Measurements from ENCODE around the gene SYNPO. TPM values are rescaled to one million over a fixed set of nuclear protein-coding genes. Genes with fewer than 3 reads are reported as not detected.

Gene SYNPO
- total and polyA plus RNA-seq, 5 donors from 2014 or later: 0.07 TPM; not detected in 4

DNA sequence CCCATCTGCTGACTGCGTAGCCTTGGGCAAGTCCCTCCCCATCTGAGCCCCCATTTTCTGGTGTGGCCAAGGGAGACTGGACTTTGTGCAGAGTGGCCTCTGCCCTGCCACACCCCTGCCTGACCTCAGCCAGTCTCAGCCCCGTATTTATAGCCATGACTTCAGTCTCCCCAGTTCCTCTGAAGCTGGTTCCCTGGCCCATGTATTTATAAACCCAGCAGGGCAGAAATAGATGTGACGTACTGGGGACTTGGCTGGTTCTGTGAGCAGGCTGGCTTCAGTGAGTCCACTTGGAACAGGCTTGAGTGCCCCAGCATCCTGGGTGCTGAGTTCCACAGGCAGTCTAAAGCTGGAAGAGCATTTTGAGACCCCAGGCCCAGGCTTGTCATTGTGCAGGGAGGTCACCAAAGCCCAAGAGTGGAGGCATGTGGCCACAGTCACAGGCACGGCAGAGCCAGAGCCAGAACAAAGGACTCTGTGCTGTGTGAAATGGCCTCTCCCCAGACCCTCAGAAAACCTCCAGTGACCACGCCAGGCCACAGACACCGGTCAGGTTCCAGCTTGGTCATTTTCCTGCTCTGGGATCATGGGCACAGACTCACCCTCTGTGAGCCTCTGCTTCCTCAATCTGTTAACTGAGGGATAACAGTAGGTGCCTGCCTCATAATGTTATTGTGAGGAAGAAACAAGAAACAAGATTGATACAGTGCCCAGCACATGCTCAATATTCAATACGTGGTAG is 30.4 kb upstream of the SYNPO start:
- no peak overlapping the region for H3K27ac Mint-ChIP-seq
- H3K27ac ChIP-seq (ENCODE audit: insufficient read depth, low read length, poor library complexity, severe bottlenecking): no peak overlapping the region
- no peaks in the 10 kb centered on the region for H3K4me1 ChIP-seq (ENCODE audit: control insufficient read depth, insufficient read depth, low read length, poor library complexity, severe bottlenecking)
- DNase-seq: no peak
- no peaks in the 10 kb centered on the region for H3K4me1 Mint-ChIP-seq
- H3K4me3 Mint-ChIP-seq: no peak overlapping the region
- H3K36me3 Mint-ChIP-seq: no peaks in the 10 kb centered on the region
- H3K27me3 ChIP-seq (ENCODE audit: control insufficient read depth, insufficient read depth, low read length): no peaks in the 10 kb centered on the region
- no peaks in the 10 kb centered on the region for H3K9me3 ChIP-seq (ENCODE audit: control insufficient read depth in 2 of 2, low read length in 2 of 2)
- H3K36me3 ChIP-seq (ENCODE audit: control insufficient read depth, insufficient read depth, low read length): no peaks in the 10 kb centered on the region
- H3K27me3 Mint-ChIP-seq: no peaks in the 10 kb centered on the region
- H3K4me3 ChIP-seq (ENCODE audit: low read depth, low read length): no peak overlapping the region
- no peak for ATAC-seq (ENCODE audit: low read depth in 2 of 2)
- H3K9me3 Mint-ChIP-seq: peaks cover 0 to 3% (median 0%) of the 10 kb centered on the region in 7 donors

DNA sequence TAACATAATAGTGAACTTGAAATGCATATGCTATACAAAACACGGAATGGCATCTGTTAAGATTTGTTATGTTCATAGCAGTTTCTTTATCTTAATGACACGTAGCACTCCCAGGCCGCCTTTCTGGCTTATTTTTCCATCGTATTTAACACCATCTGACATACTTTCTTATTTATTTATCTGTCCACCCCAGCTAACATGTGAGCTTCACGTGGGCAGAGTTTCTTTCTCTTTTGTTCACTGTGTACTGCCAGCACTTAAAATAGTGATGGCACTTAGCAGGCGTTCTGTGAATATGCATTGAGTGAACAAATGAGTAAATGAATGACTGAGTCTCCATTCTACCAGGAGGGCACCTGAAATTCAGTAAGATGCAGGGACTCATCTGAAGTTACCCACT is 29.4 kb upstream of the SYNPO start:
- H3K27ac Mint-ChIP-seq: no peak overlapping the region
- H3K9me3 Mint-ChIP-seq: peaks cover 0 to 3% (median 0%) of the 10 kb centered on the region in 7 donors
- H3K4me3 Mint-ChIP-seq: no peak overlapping the region
- H3K4me1 Mint-ChIP-seq: no peaks in the 10 kb centered on the region
- Histone ChIP-seq H3K27ac (ENCODE audit: insufficient read depth, low read length, poor library complexity, severe bottlenecking) (no peak overlapping the region), H3K4me1 (ENCODE audit: control insufficient read depth, insufficient read depth, low read length, poor library complexity, severe bottlenecking) (no peaks in the 10 kb centered on the region), H3K9me3 (ENCODE audit: control insufficient read depth in 2 of 2, low read length in 2 of 2) (no peaks in the 10 kb centered on the region), H3K4me3 (ENCODE audit: low read depth, low read length) (no peak overlapping the region), H3K27me3 (ENCODE audit: control insufficient read depth, insufficient read depth, low read length) (no peaks in the 10 kb centered on the region), H3K36me3 (ENCODE audit: control insufficient read depth, insufficient read depth, low read length) (no peaks in the 10 kb centered on the region)
- H3K27me3 Mint-ChIP-seq: peaks cover 1% of the 10 kb centered on the region
- no peak for ATAC-seq (ENCODE audit: low read depth in 2 of 2)
- H3K36me3 Mint-ChIP-seq: no peaks in the 10 kb centered on the region
- no peak for DNase-seq

DNA sequence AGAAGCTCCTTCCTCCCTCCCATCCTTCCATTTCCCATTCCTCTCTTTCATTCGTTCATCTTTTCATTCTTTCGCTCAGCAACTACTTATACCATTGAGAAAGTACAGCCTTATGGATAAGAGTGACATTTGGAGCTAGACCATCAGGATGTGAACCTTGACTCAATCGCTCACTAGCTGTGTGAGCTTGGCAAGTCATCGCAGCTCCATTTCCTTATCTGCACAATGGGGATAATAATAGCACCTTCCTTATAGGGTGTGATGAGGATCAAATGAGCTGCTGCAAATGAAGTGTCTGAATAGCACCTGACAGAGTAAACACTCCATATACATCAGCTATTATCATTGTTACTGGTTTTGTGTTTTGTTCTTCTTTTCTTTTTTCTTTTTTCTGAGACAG is 28.1 kb upstream of the SYNPO start:
- no peak for DNase-seq
- H3K4me1 ChIP-seq (ENCODE audit: control insufficient read depth, insufficient read depth, low read length, poor library complexity, severe bottlenecking): no peaks in the 10 kb centered on the region
- H3K27ac ChIP-seq (ENCODE audit: insufficient read depth, low read length, poor library complexity, severe bottlenecking): no peak overlapping the region
- H3K27me3 ChIP-seq (ENCODE audit: control insufficient read depth, insufficient read depth, low read length): no peaks in the 10 kb centered on the region
- Mint-ChIP-seq H3K27me3 (peaks cover 11% of the 10 kb centered on the region), H3K36me3 (no peaks in the 10 kb centered on the region), H3K27ac (peak overlapping the region in 1 of 3 donors; percentile 4), H3K9me3 (peaks cover 0 to 1% (median 0%) of the 10 kb centered on the region in 7 donors), H3K4me1 (peaks cover 0 to 3% (median 0%) of the 10 kb centered on the region in 4 donors), H3K4me3 (no peak overlapping the region)
- H3K4me3 ChIP-seq (ENCODE audit: low read depth, low read length): no peak overlapping the region
- H3K9me3 ChIP-seq (ENCODE audit: control insufficient read depth in 2 of 2, low read length in 2 of 2): no peaks in the 10 kb centered on the region
- no peaks in the 10 kb centered on the region for H3K36me3 ChIP-seq (ENCODE audit: control insufficient read depth, insufficient read depth, low read length)
- ATAC-seq (ENCODE audit: low read depth in 2 of 2): no peak

DNA sequence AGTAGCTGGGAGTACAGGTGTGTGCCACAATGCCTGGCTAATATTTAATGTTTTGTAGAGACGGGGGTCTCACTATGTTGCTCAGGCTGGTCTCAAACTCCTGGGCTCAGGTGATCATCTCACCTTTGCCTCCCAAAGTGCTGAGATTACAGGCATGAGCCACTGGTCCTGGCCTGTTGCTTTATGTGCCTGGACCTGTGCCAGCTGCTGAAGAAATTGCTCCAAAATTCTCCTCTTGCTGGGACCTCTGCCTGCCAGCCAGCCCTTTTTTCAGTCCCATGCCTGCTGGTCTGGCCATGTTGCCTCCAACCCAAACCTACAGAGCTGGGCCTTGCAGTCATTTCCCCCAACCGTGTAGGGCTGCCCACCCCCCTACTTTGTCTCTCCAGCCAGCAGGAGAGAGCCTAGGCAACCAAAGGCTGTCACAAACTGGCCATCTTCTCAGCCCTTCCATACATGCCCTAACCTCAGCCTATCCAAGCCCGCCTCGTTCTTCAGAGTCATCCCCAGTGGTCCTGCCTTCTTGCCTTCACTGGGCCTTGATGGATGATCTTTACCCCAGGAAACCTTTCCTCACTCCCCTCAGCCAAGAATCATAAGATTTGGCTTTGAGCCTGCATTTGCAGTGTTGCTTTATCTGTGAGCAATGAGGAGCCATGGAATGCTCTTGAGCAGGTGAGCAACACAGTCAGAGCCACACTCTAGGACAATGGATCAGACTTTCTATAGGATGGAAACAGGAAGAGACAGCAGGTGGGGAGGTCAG is 27.4 kb upstream of the SYNPO start:
- no peaks in the 10 kb centered on the region for H3K27me3 ChIP-seq (ENCODE audit: control insufficient read depth, insufficient read depth, low read length)
- no peaks in the 10 kb centered on the region for H3K4me1 ChIP-seq (ENCODE audit: control insufficient read depth, insufficient read depth, low read length, poor library complexity, severe bottlenecking)
- Mint-ChIP-seq H3K27me3 (peaks cover 15% of the 10 kb centered on the region), H3K27ac (no peak overlapping the region), H3K4me3 (no peak overlapping the region), H3K36me3 (no peaks in the 10 kb centered on the region), H3K9me3 (peaks cover 0 to 1% (median 0%) of the 10 kb centered on the region in 7 donors), H3K4me1 (peaks cover 0 to 3% (median 0%) of the 10 kb centered on the region in 4 donors)
- H3K27ac ChIP-seq (ENCODE audit: insufficient read depth, low read length, poor library complexity, severe bottlenecking): no peak overlapping the region
- no peaks in the 10 kb centered on the region for H3K36me3 ChIP-seq (ENCODE audit: control insufficient read depth, insufficient read depth, low read length)
- H3K4me3 ChIP-seq (ENCODE audit: low read depth, low read length): no peak overlapping the region
- H3K9me3 ChIP-seq (ENCODE audit: control insufficient read depth in 2 of 2, low read length in 2 of 2): no peaks in the 10 kb centered on the region
- DNase-seq: no peak
- no peak for ATAC-seq (ENCODE audit: low read depth in 2 of 2)

DNA sequence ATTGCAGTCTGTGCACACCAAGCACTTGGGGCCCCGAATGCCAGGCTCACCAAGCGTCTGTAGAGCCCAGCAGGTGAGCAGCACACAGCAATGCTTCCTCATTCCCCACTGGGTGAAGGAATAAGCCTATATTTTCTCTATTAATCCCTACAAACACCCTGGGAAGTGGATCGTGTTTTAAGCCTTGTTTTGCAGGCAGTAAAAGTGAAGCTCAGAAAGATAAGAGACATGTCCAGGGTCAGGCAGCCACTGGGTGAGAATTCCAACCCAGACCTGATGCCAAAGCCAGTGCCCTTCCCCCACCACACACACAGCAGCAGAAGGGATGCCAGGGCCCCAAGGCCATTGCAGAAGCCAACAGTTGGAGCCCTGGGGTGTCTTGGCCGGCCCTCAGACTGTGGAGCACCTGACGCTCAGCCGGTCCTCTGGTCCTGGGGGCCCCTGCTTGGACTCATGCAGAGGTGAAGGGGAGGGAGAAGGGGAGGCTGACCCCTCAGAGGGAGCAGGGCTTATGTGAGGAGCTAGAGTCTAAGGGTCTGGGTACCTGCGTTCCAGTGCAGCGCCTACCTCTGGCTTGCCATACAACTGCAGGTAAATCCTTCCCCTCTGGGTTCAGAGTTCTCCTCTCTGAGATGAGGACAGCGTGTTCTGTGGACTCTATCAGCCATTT is 26.3 kb upstream of the SYNPO start:
- Histone ChIP-seq H3K4me3 (ENCODE audit: low read depth, low read length) (no peak overlapping the region), H3K27me3 (ENCODE audit: control insufficient read depth, insufficient read depth, low read length) (no peaks in the 10 kb centered on the region), H3K9me3 (ENCODE audit: control insufficient read depth in 2 of 2, low read length in 2 of 2) (no peaks in the 10 kb centered on the region), H3K4me1 (ENCODE audit: control insufficient read depth, insufficient read depth, low read length, poor library complexity, severe bottlenecking) (no peaks in the 10 kb centered on the region), H3K36me3 (ENCODE audit: control insufficient read depth, insufficient read depth, low read length) (no peaks in the 10 kb centered on the region), H3K27ac (ENCODE audit: insufficient read depth, low read length, poor library complexity, severe bottlenecking) (no peak overlapping the region)
- DNase-seq (no peak), ATAC-seq (ENCODE audit: low read depth in 2 of 2) (no peak)
- Mint-ChIP-seq H3K27me3 (peaks cover 17% of the 10 kb centered on the region), H3K9me3 (peaks cover 0 to 1% (median 0%) of the 10 kb centered on the region in 7 donors), H3K4me3 (no peak overlapping the region), H3K36me3 (no peaks in the 10 kb centered on the region), H3K4me1 (peaks cover 0 to 3% (median 0%) of the 10 kb centered on the region in 4 donors), H3K27ac (no peak overlapping the region)

GRCh38 chr5:150614661-150615060 is 25.8 kb upstream of the SYNPO start:
- no peaks in the 10 kb centered on the region for H3K36me3 Mint-ChIP-seq
- H3K4me1 Mint-ChIP-seq: peaks cover 0 to 3% (median 0%) of the 10 kb centered on the region in 4 donors
- ATAC-seq (ENCODE audit: low read depth in 2 of 2) (no peak), DNase-seq (no peak)
- peaks cover 0 to 1% (median 0%) of the 10 kb centered on the region in 7 donors for H3K9me3 Mint-ChIP-seq
- no peaks in the 10 kb centered on the region for H3K4me1 ChIP-seq (ENCODE audit: control insufficient read depth, insufficient read depth, low read length, poor library complexity, severe bottlenecking)
- no peak overlapping the region for H3K4me3 ChIP-seq (ENCODE audit: low read depth, low read length)
- H3K36me3 ChIP-seq (ENCODE audit: control insufficient read depth, insufficient read depth, low read length): no peaks in the 10 kb centered on the region
- no peaks in the 10 kb centered on the region for H3K9me3 ChIP-seq (ENCODE audit: control insufficient read depth in 2 of 2, low read length in 2 of 2)
- H3K27ac ChIP-seq (ENCODE audit: insufficient read depth, low read length, poor library complexity, severe bottlenecking): no peak overlapping the region
- peaks cover 21% of the 10 kb centered on the region for H3K27me3 Mint-ChIP-seq
- no peak overlapping the region for H3K4me3 Mint-ChIP-seq
- no peaks in the 10 kb centered on the region for H3K27me3 ChIP-seq (ENCODE audit: control insufficient read depth, insufficient read depth, low read length)
- no peak overlapping the region for H3K27ac Mint-ChIP-seq

GRCh38 chr5:150615141-150615699 is 25.2 kb upstream of the SYNPO start:
- H3K4me3 Mint-ChIP-seq: no peak overlapping the region
- H3K27me3 Mint-ChIP-seq: peaks cover 22% of the 10 kb centered on the region
- no peak overlapping the region for H3K4me3 ChIP-seq (ENCODE audit: low read depth, low read length)
- no peaks in the 10 kb centered on the region for H3K36me3 Mint-ChIP-seq
- H3K27me3 ChIP-seq (ENCODE audit: control insufficient read depth, insufficient read depth, low read length): no peaks in the 10 kb centered on the region
- peaks cover 0 to 3% (median under 1%) of the 10 kb centered on the region in 4 donors for H3K4me1 Mint-ChIP-seq
- H3K27ac ChIP-seq (ENCODE audit: insufficient read depth, low read length, poor library complexity, severe bottlenecking): no peak overlapping the region
- ATAC-seq (ENCODE audit: low read depth in 2 of 2) (no peak), DNase-seq (no peak)
- H3K4me1 ChIP-seq (ENCODE audit: control insufficient read depth, insufficient read depth, low read length, poor library complexity, severe bottlenecking): no peaks in the 10 kb centered on the region
- no peaks in the 10 kb centered on the region for H3K9me3 ChIP-seq (ENCODE audit: control insufficient read depth in 2 of 2, low read length in 2 of 2)
- H3K27ac Mint-ChIP-seq: no peak overlapping the region
- H3K36me3 ChIP-seq (ENCODE audit: control insufficient read depth, insufficient read depth, low read length): no peaks in the 10 kb centered on the region
- peaks cover 0 to 1% (median 0%) of the 10 kb centered on the region in 7 donors for H3K9me3 Mint-ChIP-seq

All from CD4-positive, CD25-positive, alpha-beta regulatory T cell (primary cell).